ENCODE data around the gene SASH1.
"Not testable (repeated sequence)": the region's sequence is repeated elsewhere in the genome, so short reads cannot be mapped to it uniquely, and the experiment has no call there.

Gene SASH1

GRCh38 chr6:148370176-148370575, 27.5 kb downstream of the SASH1 start:
- no peak for DNase-seq

- DNase-seq, result no peak
Measured at GRCh38 chr6:148374040-148374774, 31.6 kb downstream of the SASH1 start.

- no peak for DNase-seq
Measured at GRCh38 chr6:148375401-148375800, 32.8 kb downstream of the SASH1 start.

- no peak for DNase-seq
Measured at GRCh38 chr6:148379481-148379880, 36.8 kb downstream of the SASH1 start.

GRCh38 chr6:148379966-148380713, 37.5 kb downstream of the SASH1 start:
- DNase-seq, result no peak

- not testable (repeated sequence) for DNase-seq
Measured at GRCh38 chr6:148382051-148382450, 39.4 kb downstream of the SASH1 start.

GRCh38 chr6:148382861-148383260, 40.2 kb downstream of the SASH1 start:
- DNase-seq, result no peak

GRCh38 chr6:148383658-148384368, 41.2 kb downstream of the SASH1 start:
- no peak for DNase-seq

GRCh38 chr6:148385379-148385778, 42.7 kb downstream of the SASH1 start:
- no peak for DNase-seq

GRCh38 chr6:148388521-148388920, 45.9 kb downstream of the SASH1 start:
- no peak for DNase-seq

GRCh38 chr6:148389086-148389485, 46.4 kb downstream of the SASH1 start:
- DNase-seq, result no peak

- DNase-seq, result no peak
Measured at GRCh38 chr6:148389917-148390316, 47.3 kb downstream of the SASH1 start.

- DNase-seq, result not testable (repeated sequence)
Measured at GRCh38 chr6:148392127-148392526, 49.5 kb downstream of the SASH1 start.

- no peak for DNase-seq
Measured at GRCh38 chr6:148392671-148393070, 50.0 kb downstream of the SASH1 start.

GRCh38 chr6:148395583-148396101, 53.0 kb downstream of the SASH1 start:
- no peak for DNase-seq

GRCh38 chr6:148396411-148396810, 53.8 kb downstream of the SASH1 start:
- DNase-seq, result no peak

- no peak for DNase-seq
Measured at GRCh38 chr6:148396926-148397325, 54.3 kb downstream of the SASH1 start.

GRCh38 chr6:148398244-148398643, 55.6 kb downstream of the SASH1 start:
- no peak for DNase-seq

GRCh38 chr6:148398678-148399077, 56.0 kb downstream of the SASH1 start:
- DNase-seq, result no peak

GRCh38 chr6:148401571-148401970, 58.9 kb downstream of the SASH1 start:
- no peak for DNase-seq

- DNase-seq, result no peak
Measured at GRCh38 chr6:148404456-148405054, 61.9 kb downstream of the SASH1 start.

GRCh38 chr6:148405894-148406293, 63.3 kb downstream of the SASH1 start:
- no peak for DNase-seq

Data from activated naive CD4-positive, alpha-beta T cell (primary cell).